Astrocyte (in vitro differentiated cells and primary cell): ENCODE data around the gene IKBKE. TPM values are rescaled to one million over a fixed set of nuclear protein-coding genes. Genes with fewer than 3 reads are reported as not detected.

ENCODE experiments used
- DNase-seq: peaks from one replicate; pipeline ENCODE4 v3.0.0-alpha.2; 2010; ENCODE audit warnings: low read depth
- FAIRE-seq: peaks from 2 replicates; lab custom pipeline; 2011; peaks lifted over from hg19 to GRCh38; lab: Jason Lieb, UNC
- H2AFZ ChIP-seq: 2 replicates; pipeline ENCODE4 v1.6.0; 2012; ENCODE audit warnings: low read depth, low read length, inconsistent platforms
- H3K27ac ChIP-seq: 2 replicates; pipeline ENCODE4 v1.5.1; 2011; ENCODE audit warnings: low read depth, low read length, inconsistent platforms
- H3K27me3 ChIP-seq: 2 replicates; pipeline ENCODE4 v1.6.0; 2011; ENCODE audit warnings: low read length, inconsistent platforms; ENCODE audit not compliant: insufficient read depth
- H3K36me3 ChIP-seq: 2 replicates; pipeline ENCODE4 v1.5.1; 2011; ENCODE audit warnings: low read length, inconsistent platforms; ENCODE audit not compliant: insufficient read depth
- H3K4me1 ChIP-seq: 2 replicates; pipeline ENCODE4 v1.5.1; 2011; ENCODE audit warnings: low read length, inconsistent platforms; ENCODE audit not compliant: insufficient read depth
- H3K4me2 ChIP-seq: 2 replicates; pipeline ENCODE4 v1.6.0; 2012; ENCODE audit warnings: low read length, inconsistent platforms
- H3K4me3 ChIP-seq: 2 replicates; pipeline ENCODE4 v1.5.1; 2011; ENCODE audit warnings: low read depth, mild to moderate bottlenecking, low read length, inconsistent platforms; ENCODE audit not compliant: insufficient read depth
- H3K79me2 ChIP-seq: 2 replicates; pipeline ENCODE4 v1.6.0; 2012; ENCODE audit warnings: mild to moderate bottlenecking, low read length, inconsistent platforms; ENCODE audit not compliant: insufficient read depth
- H3K9ac ChIP-seq: 2 replicates; pipeline ENCODE4 v1.6.0; 2012; ENCODE audit warnings: mild to moderate bottlenecking, low read length, inconsistent platforms
- H3K9me3 ChIP-seq: 2 replicates; pipeline ENCODE4 v1.5.1; 2012; ENCODE audit warnings: low read depth, mild to moderate bottlenecking, low read length, inconsistent platforms; ENCODE audit not compliant: insufficient read depth
- H4K20me1 ChIP-seq: 2 replicates; pipeline ENCODE4 v1.6.0; 2012; ENCODE audit warnings: low read length, inconsistent platforms; ENCODE audit not compliant: insufficient read depth
- H3K27ac Mint-ChIP-seq: one replicate; pipeline ENCODE4 v1.8.0; 2021; ENCODE audit warnings: mild to moderate bottlenecking, mixed read lengths; ENCODE audit not compliant: unreplicated experiment
- H3K27me3 Mint-ChIP-seq: one replicate; pipeline ENCODE4 v1.8.0; 2021; ENCODE audit warnings: low read depth, mixed read lengths; ENCODE audit not compliant: unreplicated experiment
- H3K36me3 Mint-ChIP-seq: one replicate; pipeline ENCODE4 v1.8.0; 2021; ENCODE audit warnings: low read depth, mixed read lengths; ENCODE audit not compliant: unreplicated experiment
- H3K4me1 Mint-ChIP-seq: one replicate; pipeline ENCODE4 v1.8.0; 2021; ENCODE audit warnings: low read depth, mixed read lengths; ENCODE audit not compliant: unreplicated experiment
- H3K4me3 Mint-ChIP-seq: one replicate; pipeline ENCODE4 v1.8.0; 2021; ENCODE audit warnings: mild to moderate bottlenecking, moderate library complexity, mixed read lengths; ENCODE audit not compliant: unreplicated experiment
- H3K9me3 Mint-ChIP-seq: one replicate; pipeline ENCODE4 v1.8.0; 2021; ENCODE audit warnings: mild to moderate bottlenecking, mixed read lengths; ENCODE audit not compliant: unreplicated experiment
- EZH2 ChIP-seq: IDR thresholded peaks from 2 replicates; pipeline ENCODE4 v1.6.1; 2012; ENCODE audit warnings: mild to moderate bottlenecking, low read length, inconsistent platforms; ENCODE audit not compliant: insufficient read depth
- total RNA-seq: library from RNA; stranded (reverse); gene quantifications from 2 replicates; pipeline ENCODE4 v1.2.1, GENCODE V29; 2021
- TF ChIP-seq, protein P1 (sequence below): IDR thresholded peaks from 2 replicates; pipeline ENCODE4 v1.5.1; 2011; ENCODE audit warnings: low read depth, mild to moderate bottlenecking, inconsistent platforms, low read length, moderate library complexity; ENCODE audit not compliant: insufficient read depth

Gene IKBKE
- total RNA-seq, 1 donor from 2014 or later: 17.0 TPM

DNA sequence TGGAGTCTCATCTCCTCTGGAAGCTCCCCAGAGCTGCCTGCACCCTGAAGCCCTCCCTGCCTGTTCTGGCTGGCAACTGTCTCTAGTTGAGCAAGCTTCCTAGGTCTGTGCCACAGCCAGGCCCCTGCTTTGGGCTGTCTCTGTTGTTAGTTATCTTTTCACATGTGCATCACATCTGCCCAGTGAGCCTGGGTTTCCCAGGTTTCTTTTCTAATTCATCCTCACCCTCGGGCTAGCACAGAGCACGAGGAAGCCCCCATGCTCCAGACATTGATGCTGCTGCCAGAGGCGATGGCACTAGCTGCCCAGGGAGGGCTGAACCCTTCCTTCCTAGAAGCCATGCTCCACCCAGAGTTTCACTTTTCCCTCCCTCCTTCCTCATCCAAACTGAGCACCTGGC, 64.3 kb downstream of the IKBKE start:
- Histone ChIP-seq H3K79me2 (no peaks in the 10 kb centered on the region), H3K9me3 (no peaks in the 10 kb centered on the region), H3K36me3 (no peaks in the 10 kb centered on the region), H2AFZ (no peak overlapping the region), H3K4me1 (peaks cover 7% of the 10 kb centered on the region), H3K4me3 (no peak overlapping the region), H3K27me3 (peaks cover 5% of the 10 kb centered on the region), H3K4me2 (no peak overlapping the region), H3K27ac (no peak overlapping the region), H3K9ac (no peak overlapping the region), H4K20me1 (no peaks in the 10 kb centered on the region)
- DNase-seq (no peak), FAIRE-seq (no peak)
- H3K9me3 Mint-ChIP-seq: no peaks in the 10 kb centered on the region
- H3K27me3 Mint-ChIP-seq: peaks cover 72% of the 10 kb centered on the region
- peaks cover 8% of the 10 kb centered on the region for H3K4me1 Mint-ChIP-seq
- TF ChIP-seq, protein P1, sequence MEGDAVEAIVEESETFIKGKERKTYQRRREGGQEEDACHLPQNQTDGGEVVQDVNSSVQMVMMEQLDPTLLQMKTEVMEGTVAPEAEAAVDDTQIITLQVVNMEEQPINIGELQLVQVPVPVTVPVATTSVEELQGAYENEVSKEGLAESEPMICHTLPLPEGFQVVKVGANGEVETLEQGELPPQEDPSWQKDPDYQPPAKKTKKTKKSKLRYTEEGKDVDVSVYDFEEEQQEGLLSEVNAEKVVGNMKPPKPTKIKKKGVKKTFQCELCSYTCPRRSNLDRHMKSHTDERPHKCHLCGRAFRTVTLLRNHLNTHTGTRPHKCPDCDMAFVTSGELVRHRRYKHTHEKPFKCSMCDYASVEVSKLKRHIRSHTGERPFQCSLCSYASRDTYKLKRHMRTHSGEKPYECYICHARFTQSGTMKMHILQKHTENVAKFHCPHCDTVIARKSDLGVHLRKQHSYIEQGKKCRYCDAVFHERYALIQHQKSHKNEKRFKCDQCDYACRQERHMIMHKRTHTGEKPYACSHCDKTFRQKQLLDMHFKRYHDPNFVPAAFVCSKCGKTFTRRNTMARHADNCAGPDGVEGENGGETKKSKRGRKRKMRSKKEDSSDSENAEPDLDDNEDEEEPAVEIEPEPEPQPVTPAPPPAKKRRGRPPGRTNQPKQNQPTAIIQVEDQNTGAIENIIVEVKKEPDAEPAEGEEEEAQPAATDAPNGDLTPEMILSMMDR: no peak
- TF ChIP-seq EZH2: no peak
- H3K27ac Mint-ChIP-seq: no peak overlapping the region
- H3K4me3 Mint-ChIP-seq: no peak overlapping the region
- peaks cover 3% of the 10 kb centered on the region for H3K36me3 Mint-ChIP-seq

DNA sequence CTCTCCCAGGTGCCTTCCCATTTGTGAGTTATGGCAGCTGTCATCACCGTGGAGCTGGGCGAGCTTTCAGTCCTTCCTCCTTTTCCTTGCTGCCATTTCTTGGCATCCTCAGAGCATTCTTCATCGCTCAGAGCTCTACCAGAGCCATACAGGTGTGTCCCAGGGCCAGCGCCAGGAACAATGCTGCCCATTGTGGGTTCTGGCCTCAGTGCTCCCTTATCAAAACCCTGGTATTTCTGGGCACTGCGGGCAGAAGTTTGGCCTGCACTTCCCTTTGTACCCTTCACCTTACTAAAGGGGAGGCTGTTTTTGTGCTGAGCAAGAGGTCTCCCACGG, 65.5 kb downstream of the IKBKE start:
- peaks cover 5% of the 10 kb centered on the region for H3K27me3 ChIP-seq
- H3K4me1 ChIP-seq: peaks cover 7% of the 10 kb centered on the region
- H3K79me2 ChIP-seq: no peaks in the 10 kb centered on the region
- H3K27ac ChIP-seq: no peak overlapping the region
- H3K36me3 ChIP-seq: no peaks in the 10 kb centered on the region
- H3K9me3 ChIP-seq: no peaks in the 10 kb centered on the region
- TF ChIP-seq, protein P1: no peak
- TF ChIP-seq EZH2: no peak
- FAIRE-seq: no peak
- no peaks in the 10 kb centered on the region for H4K20me1 ChIP-seq
- H3K4me3 ChIP-seq: no peak overlapping the region
- Mint-ChIP-seq H3K27me3 (peaks cover 78% of the 10 kb centered on the region), H3K36me3 (peaks cover 5% of the 10 kb centered on the region), H3K9me3 (no peaks in the 10 kb centered on the region), H3K27ac (no peak overlapping the region), H3K4me3 (no peak overlapping the region), H3K4me1 (peaks cover 8% of the 10 kb centered on the region)
- no peak for DNase-seq
- no peak overlapping the region for H2AFZ ChIP-seq
- H3K9ac ChIP-seq: no peak overlapping the region
- no peak overlapping the region for H3K4me2 ChIP-seq

DNA sequence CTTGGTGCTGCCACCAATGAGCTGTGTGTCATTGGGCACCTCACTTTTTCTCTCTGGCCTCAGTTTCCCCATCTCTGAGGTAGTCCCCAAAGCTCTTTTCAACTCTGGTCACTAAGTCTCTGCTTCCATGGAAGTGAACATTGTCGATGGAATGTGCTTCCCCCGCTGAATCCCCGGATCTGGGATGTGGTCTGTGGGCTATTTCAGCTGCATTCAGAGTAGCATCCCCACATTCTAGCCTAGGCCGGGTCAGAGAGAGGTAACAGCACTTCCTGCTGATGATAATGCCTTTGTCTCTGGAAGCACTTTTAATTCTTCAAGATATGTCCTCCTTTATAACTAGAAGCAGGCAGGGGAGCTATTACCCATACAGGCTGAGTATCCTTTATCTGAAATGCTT, 66.9 kb downstream of the IKBKE start:
- no peak overlapping the region for H3K4me3 Mint-ChIP-seq
- H3K4me3 ChIP-seq: no peak overlapping the region
- H3K36me3 ChIP-seq: no peaks in the 10 kb centered on the region
- H3K4me2 ChIP-seq: peak overlapping the region; percentile 17
- H3K9ac ChIP-seq: no peak overlapping the region
- TF ChIP-seq, protein P1: no peak
- TF ChIP-seq EZH2: no peak
- H3K36me3 Mint-ChIP-seq: peaks cover 3% of the 10 kb centered on the region
- no peak overlapping the region for H3K27ac ChIP-seq
- peaks cover 5% of the 10 kb centered on the region for H3K27me3 ChIP-seq
- H3K27ac Mint-ChIP-seq: no peak overlapping the region
- H4K20me1 ChIP-seq: no peaks in the 10 kb centered on the region
- H3K79me2 ChIP-seq: no peaks in the 10 kb centered on the region
- no peaks in the 10 kb centered on the region for H3K9me3 Mint-ChIP-seq
- no peak overlapping the region for H2AFZ ChIP-seq
- peaks cover 81% of the 10 kb centered on the region for H3K27me3 Mint-ChIP-seq
- no peaks in the 10 kb centered on the region for H3K9me3 ChIP-seq
- DNase-seq: peak; percentile 67
- FAIRE-seq: no peak
- peaks cover 7% of the 10 kb centered on the region for H3K4me1 ChIP-seq
- peaks cover 8% of the 10 kb centered on the region for H3K4me1 Mint-ChIP-seq
